HepG2 (cell line): ENCODE measurements around the gene CHST13. TPM values are rescaled to one million over a fixed set of nuclear protein-coding genes. Genes with fewer than 3 reads are reported as not detected.

ENCODE experiments used
- ATAC-seq: fragments of 200-7000 bp; cut with Tn5 transposase; 3 replicates; pipeline ENCODE4 v1.9.1; 2020; ENCODE audit warnings: mild to moderate bottlenecking, moderate library complexity
- BruUV-seq: library from RNA; stranded (reverse); fragments of 400-500 nt; replicated peaks from 2 replicates; lab custom pipeline; 2021; lab: Mats Ljungman, UMichigan
- CTCF ChIA-PET: fragments of 300-600 bp; formaldehyde crosslinking; extraction: SDS; loops from one replicate; lab custom pipeline; 2021; ENCODE audit warnings: low total read pairs, inconsistent platforms, low intra/inter-chr PET ratio; lab: Yijun Ruan, JAX
- POLR2A ChIA-PET: fragments of 350-600 bp; sonication (Branson Sonifier 250); formaldehyde crosslinking; loops from one replicate; lab custom pipeline; 2020; ENCODE audit warnings: antibody characterized with exemption, inconsistent platforms; lab: Yijun Ruan, JAX
- DNase-seq: peaks from one replicate; pipeline ENCODE4 v3.0.0-alpha.2; 2015; ENCODE audit warnings: low spot score
- FAIRE-seq: peaks from 3 replicates; lab custom pipeline; 2011; peaks lifted over from hg19 to GRCh38; lab: Jason Lieb, UNC
- H2AFZ ChIP-seq: one replicate; pipeline ENCODE4 v1.6.1; 2011; ENCODE audit warnings: low read length, inconsistent platforms
- H3K27ac ChIP-seq: fragments of 300-600 bp; 3 replicates; pipeline ENCODE4 v1.8.0; 2011; ENCODE audit warnings: mixed run types, mild to moderate bottlenecking, mixed read lengths, low read length, inconsistent platforms; ENCODE audit not compliant: insufficient read depth; ENCODE audit errors: extremely low read length
- H3K27me3 ChIP-seq, 2 experiments: fragments of 200-600 bp in 1 of 2; 2 replicates in 1 of 2; 3 replicates in 1 of 2; pipeline versions ENCODE4 v1.6.0 to v1.8.0; 2011; ENCODE audit warnings: low read length in 2 of 2, mild to moderate bottlenecking in 2 of 2, moderate library complexity in 2 of 2, inconsistent platforms in 1 of 2; ENCODE audit not compliant: insufficient read depth in 2 of 2, control insufficient read depth in 1 of 2
- H3K36me3 ChIP-seq, 2 experiments: fragments of 200-600 bp in 1 of 2; replicated peaks in 1 of 2; 2 replicates in 1 of 2; 3 replicates in 1 of 2; pipeline versions ENCODE4 v1.5.1 to v1.8.0; 2011; ENCODE audit warnings: low read length in 2 of 2, inconsistent platforms in 1 of 2; ENCODE audit not compliant: insufficient read depth in 2 of 2, control insufficient read depth in 1 of 2
- H3K4me1 ChIP-seq: 2 replicates; pipeline ENCODE4 v1.5.1; 2012; ENCODE audit warnings: low read length, inconsistent platforms; ENCODE audit not compliant: insufficient read depth
- H3K4me2 ChIP-seq: 2 replicates; pipeline ENCODE4 v1.6.0; 2011; ENCODE audit warnings: low read depth, low read length, inconsistent platforms
- H3K4me3 ChIP-seq, 3 experiments: fragments of 200-600 bp in 1 of 3; sonication (generic), shearing (Covaris generic) in 1 of 3; replicated peaks in 1 of 3; 2 replicates each; pipeline ENCODE4 v1.5.1; 2011 to 2016; ENCODE audit warnings: low read length in 3 of 3, inconsistent platforms in 2 of 3, low read depth in 2 of 3, mild to moderate bottlenecking in 2 of 3, control low read depth in 1 of 3, mixed read lengths in 1 of 3; ENCODE audit not compliant: insufficient read depth in 1 of 3
- H3K79me2 ChIP-seq: one replicate; pipeline ENCODE4 v1.6.1; 2011; ENCODE audit warnings: low read length, inconsistent platforms; ENCODE audit not compliant: insufficient read depth
- H3K9ac ChIP-seq: 2 replicates; pipeline ENCODE4 v1.6.0; 2011; ENCODE audit warnings: mild to moderate bottlenecking, low read depth, low read length, inconsistent platforms; ENCODE audit not compliant: insufficient read depth
- H3K9me3 ChIP-seq: 2 replicates; pipeline ENCODE4 v1.5.1; 2012; ENCODE audit warnings: mild to moderate bottlenecking, low read length
- H4K20me1 ChIP-seq: 2 replicates; pipeline ENCODE4 v1.6.0; 2011; ENCODE audit warnings: inconsistent platforms, mild to moderate bottlenecking, low read length, moderate library complexity; ENCODE audit not compliant: insufficient read depth
- FOXJ3 ChIP-seq: sonication (generic); formaldehyde crosslinking; IDR thresholded peaks from 2 replicates; pipeline ENCODE4 v1.4.0; 2020; ENCODE audit warnings: missing genetic modification reagents, mild to moderate bottlenecking, borderline replicate concordance
- GABPA ChIP-seq, 2 experiments: IDR thresholded peaks; 2 replicates each; pipeline ENCODE4 v1.6.1; 2011 to 2016; ENCODE audit warnings: low read depth in 2 of 2, low read length in 1 of 2, missing biosample characterization in 1 of 2, missing genetic modification characterization in 1 of 2
- KLF12 ChIP-seq: sonication (generic); formaldehyde crosslinking; IDR thresholded peaks from 2 replicates; pipeline ENCODE4 v1.4.0; 2020; ENCODE audit warnings: missing genetic modification reagents, borderline replicate concordance
- SOX13 ChIP-seq, 3 experiments: fragments of 450-650 bp in 1 of 3; sonication (generic) in 1 of 3; formaldehyde crosslinking in 1 of 3; IDR thresholded peaks in 2 of 3; conservative IDR thresholded peaks in 1 of 3; 2 replicates each; pipeline versions ENCODE4 v1.5.0 to v1.6.1; 2016 to 2020; ENCODE audit warnings: antibody characterized with exemption in 1 of 3, mild to moderate bottlenecking in 1 of 3, missing compliant biosample characterization in 1 of 3, missing genetic modification reagents in 1 of 3, moderate library complexity in 1 of 3
- YEATS4 ChIP-seq: sonication (generic); formaldehyde crosslinking; IDR thresholded peaks from 2 replicates; pipeline ENCODE4 v1.4.0; 2020; ENCODE audit warnings: missing genetic modification reagents, borderline replicate concordance
- ZNF446 ChIP-seq: sonication (generic); formaldehyde crosslinking; IDR thresholded peaks from 2 replicates; pipeline ENCODE4 v1.5.0; 2020; ENCODE audit warnings: mild to moderate bottlenecking, missing genetic modification reagents
- ZNF549 ChIP-seq: sonication (generic); formaldehyde crosslinking; IDR thresholded peaks from 2 replicates; pipeline ENCODE4 v1.5.0; 2020; ENCODE audit warnings: missing genetic modification reagents
- ZNF562 ChIP-seq: sonication (generic); formaldehyde crosslinking; IDR thresholded peaks from 2 replicates; pipeline ENCODE4 v1.8.0; 2022; ENCODE audit warnings: missing genetic modification reagents, borderline replicate concordance
- ZNF770 ChIP-seq: sonication (generic); formaldehyde crosslinking; IDR thresholded peaks from 2 replicates; pipeline ENCODE4 v1.5.0; 2020; ENCODE audit warnings: mild to moderate bottlenecking, missing genetic modification reagents
- WGBS: methylation state at CpG from one replicate; pipeline ENCODE4 v1.1.6; 2017; ENCODE audit warnings: low lambda C conversion rate; 5-methylcytosine and 5-hydroxymethylcytosine counted together
- in situ Hi-C: cut with HindIII; loops from 2 replicates; pipeline ENCODE4 v1.10.0; 2017; ENCODE audit warnings: low pct_unique_long_range_greater_than_20kb; ENCODE audit not compliant: extremely low pct_ligation_motif_present
- intact Hi-C: fragments of 100-400 bp; cut with micrococcal nuclease; formaldehyde crosslinking; loops from one replicate; pipeline ENCODE4 v1.10.0; 2022; ENCODE audit not compliant: unreplicated experiment
- polyA plus RNA-seq, 8 experiments: library from polyadenylated mRNA; depleted of rRNA in 3 of 8; stranded (reverse) in 7 of 8; unstranded in 1 of 8; fragments of >200 nt; fragmentation: Illumina TruSeq in 4 of 8; extraction: Trizol in 4 of 8; gene quantifications; 2 replicates each; pipeline versions ENCODE4 v1.2.1 to v1.2.3, GENCODE V29; 2011 to 2016; ENCODE audit warnings: low read depth in 4 of 8, missing spikeins in 1 of 8, mixed read lengths in 1 of 8; ENCODE audit not compliant: insufficient read depth in 1 of 8
- total RNA-seq, 5 experiments: library from RNA; depleted of rRNA; stranded (reverse); fragments of >200 nt; fragmentation: Illumina TruSeq; extraction: Trizol; gene quantifications; 2 replicates each; pipeline ENCODE4 v1.2.3, GENCODE V29; 2016; ENCODE audit warnings: low read depth in 1 of 5

Gene CHST13
- total and polyA plus RNA-seq, 2 of the 13 experiments (the other 11 are each of a cell fraction or from before 2014, with no cell fraction given), result 32.0 to 43.1 TPM

- WGBS, result 82% methylated on average over 14 of the region's 14 CpGs
- Histone ChIP-seq H2AFZ (no peak overlapping the region), H3K27ac (no peak overlapping the region), H3K4me2 (no peak overlapping the region), H3K4me1 (peaks cover 73% of the 10 kb centered on the region), H3K9ac (no peak overlapping the region), H3K27me3 (no peaks in the 10 kb centered on the region; a peak in 1 of 5 replicates), H4K20me1 (0 out of 2 replicates have a peak, but pooled peaks cover 2% of the 10 kb centered on the region)
- intact Hi-C loops, result no loop called here
- no peak for FAIRE-seq
- no peak for ATAC-seq
- BruUV-seq, result no TSS peak
- TF ChIP-seq YEATS4, result no peak
- TF ChIP-seq ZNF549 (CRISPR knock-in tag), result no peak
- no peak for TF ChIP-seq ZNF562 (CRISPR knock-in tag)
- TF ChIP-seq SOX13 (IDR thresholded peaks at IDR 0.05), result no peak
- TF ChIP-seq SOX13 (CRISPR knock-in tag; conservative IDR thresholded peaks at IDR 0.05 in 1 of 2, IDR thresholded peaks at IDR 0.05 in 1 of 2), result peak in 1 of 2 experiments; percentile 48; a peak in 2 of 4 replicates
- no peak for TF ChIP-seq ZNF446
- no peak for TF ChIP-seq KLF12 (CRISPR knock-in tag)
- TF ChIP-seq, all 625 proteins: peak for 1
- no peak for DNase-seq
- H3K36me3 ChIP-seq, result no peaks in the 10 kb centered on the region
- POLR2A ChIA-PET, result interaction anchor here (1.4 kb wide), 1 partner anchor 45 kb away, joined by 4 read pairs; the partner anchor contains the start of gene CHST13
- peaks cover 12% of the 10 kb centered on the region for H3K79me2 ChIP-seq
- CTCF ChIA-PET, result no interaction called here
- no peak overlapping the region for H3K4me3 ChIP-seq
- no peaks in the 10 kb centered on the region for H3K9me3 ChIP-seq
- in situ Hi-C loops, result no loop called here
These were observed 45.2 kb upstream of the CHST13 start for GRCh38 chr3:126478581-126479310.

GRCh38 chr3:126479642-126480041 is 44.3 kb upstream of the CHST13 start:
- H3K9ac ChIP-seq, result no peak overlapping the region
- H3K79me2 ChIP-seq, result peaks cover 5% of the 10 kb centered on the region
- H4K20me1 ChIP-seq, result no peaks in the 10 kb centered on the region
- ChIA-PET POLR2A (no interaction called here), CTCF (no interaction called here)
- no peaks in the 10 kb centered on the region for H3K36me3 ChIP-seq
- FAIRE-seq (no peak), ATAC-seq (no peak), DNase-seq (no peak)
- H3K27me3 ChIP-seq, result no peaks in the 10 kb centered on the region; a peak in 1 of 5 replicates
- no peak overlapping the region for H3K4me3 ChIP-seq
- TF ChIP-seq GABPA (IDR thresholded peaks at IDR 0.05; ENCODE audit: low read depth, low read length), result no peak
- no peak for TF ChIP-seq GABPA (CRISPR knock-in tag; IDR thresholded peaks at IDR 0.05; ENCODE audit: low read depth)
- peak; percentile 93 for TF ChIP-seq ZNF770 (CRISPR knock-in tag)
- TF ChIP-seq FOXJ3, result no peak
- no peak overlapping the region for H3K27ac ChIP-seq
- intact Hi-C loops, result loop anchor here (5.0 kb wide), 1 partner anchor 38 kb away; the partner anchor contains the start of gene UROC1
- in situ Hi-C loops, result no loop called here
- H3K4me1 ChIP-seq, result peaks cover 82% of the 10 kb centered on the region
- 17% methylated on average over 1 of the region's 1 CpG for WGBS
- no TSS peak for BruUV-seq
- no peak overlapping the region for H3K4me2 ChIP-seq
- no peak overlapping the region for H2AFZ ChIP-seq
- no peaks in the 10 kb centered on the region for H3K9me3 ChIP-seq
